Muscle of arm (tissue), 12 donors: ENCODE data around the gene KIAA2012. TPM values are rescaled to one million over a fixed set of nuclear protein-coding genes. Genes with fewer than 3 reads are reported as not detected.
"Not testable (repeated sequence)": the region's sequence is repeated elsewhere in the genome, so short reads cannot be mapped to it uniquely, and the experiment has no call there.

Source experiments
- DNase-seq: peaks from one replicate; pipeline ENCODE4 v3.0.0-alpha.2; 2013
- polyA plus RNA-seq, 12 donors: library from polyadenylated mRNA; unstranded; fragments of 120-200 nt; gene quantifications; one replicate each; pipeline ENCODE4 v1.2.1, GENCODE V29; 2013; ENCODE audit not compliant: insufficient read length in 12 of 12

The KIAA2012 gene
- polyA plus RNA-seq, 12 donors, result 0.13 to 0.81 (median 0.24) TPM; not detected in 2

DNA sequence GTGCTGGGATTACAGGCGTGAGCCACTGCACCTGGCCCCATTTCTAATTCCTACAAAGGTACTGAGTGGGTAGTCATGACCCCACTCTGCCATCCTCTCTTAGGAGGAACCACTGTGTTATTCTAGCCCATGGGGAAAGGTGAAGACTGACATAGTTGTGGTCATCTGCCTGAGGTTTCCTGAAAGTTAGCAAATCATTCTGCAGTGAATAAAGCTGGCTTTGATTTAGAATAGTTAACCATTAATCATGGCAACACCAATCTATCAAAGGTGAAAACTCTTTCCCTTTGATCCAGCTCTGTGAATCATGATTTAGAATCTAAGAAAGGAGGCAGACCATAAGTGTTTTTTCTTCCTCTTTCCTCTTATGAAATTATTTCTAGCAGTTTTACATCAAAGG is 114.5 kb downstream of the KIAA2012 start:
- no peak for DNase-seq

GRCh38 chr2:202193305-202193704 is 120.2 kb downstream of the KIAA2012 start:
- DNase-seq, result no peak

DNA sequence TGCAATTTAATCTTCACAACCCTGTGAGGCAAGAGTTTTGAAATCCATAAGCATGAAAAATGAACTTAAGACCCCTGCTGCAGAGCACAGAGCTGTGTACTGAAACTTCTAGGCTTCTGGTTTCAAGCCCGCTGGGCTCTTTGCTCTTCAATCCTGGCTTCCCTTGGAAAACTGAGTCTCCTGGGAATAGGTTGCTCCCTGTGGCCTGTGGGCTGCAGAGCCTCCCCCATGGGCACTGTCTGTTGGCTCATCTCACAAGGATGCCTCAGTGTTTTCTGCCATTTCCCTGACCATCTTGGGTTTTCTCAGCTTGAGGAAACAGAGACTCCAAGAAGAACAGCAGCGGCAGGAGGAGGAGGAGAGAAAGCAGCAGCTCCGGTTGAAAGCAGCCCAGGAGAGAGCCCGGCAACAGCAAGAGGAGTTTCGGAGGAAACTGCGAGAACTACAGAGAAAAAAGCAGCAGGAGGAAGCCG is 120.9 kb downstream of the KIAA2012 start:
- DNase-seq, result no peak

DNA sequence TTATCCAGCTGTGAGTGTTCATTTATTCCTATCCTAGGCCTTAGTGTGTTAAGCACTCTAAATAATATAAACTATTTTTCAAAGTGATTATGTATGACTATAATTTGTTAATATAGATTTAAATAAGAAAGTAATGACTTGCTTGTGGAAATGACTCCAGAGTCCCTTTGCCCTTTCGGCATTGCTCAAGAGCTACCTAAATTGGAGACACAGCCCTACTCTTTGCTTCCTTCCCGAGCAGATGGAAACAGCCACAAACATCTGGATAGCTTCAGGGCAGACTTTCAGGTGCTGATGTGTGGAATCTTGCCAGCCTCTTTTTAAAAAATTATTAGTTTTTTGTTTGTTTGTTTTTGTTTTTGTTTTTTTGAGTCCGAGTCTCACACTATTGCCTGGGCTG is 121.4 kb downstream of the KIAA2012 start:
- no peak for DNase-seq

DNA sequence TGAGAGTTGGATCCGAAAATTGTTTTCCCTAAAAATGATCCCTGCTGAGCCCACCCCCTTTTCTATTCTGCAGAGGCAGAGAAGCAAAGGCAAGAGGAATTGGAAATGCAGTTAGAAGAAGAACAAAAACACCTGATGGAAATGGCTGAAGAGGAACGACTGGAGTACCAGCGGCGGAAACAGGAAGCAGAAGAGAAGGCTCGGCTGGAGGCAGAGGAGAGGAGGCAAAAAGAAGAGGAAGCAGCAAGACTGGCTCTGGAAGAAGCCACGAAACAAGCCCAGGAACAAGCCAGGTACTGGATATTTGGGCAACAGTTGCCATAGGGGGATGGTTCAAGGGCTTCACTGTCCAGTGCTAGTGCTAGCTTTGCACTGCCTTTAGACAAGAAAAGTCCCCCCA is 123.7 kb downstream of the KIAA2012 start:
- DNase-seq, result no peak

DNA sequence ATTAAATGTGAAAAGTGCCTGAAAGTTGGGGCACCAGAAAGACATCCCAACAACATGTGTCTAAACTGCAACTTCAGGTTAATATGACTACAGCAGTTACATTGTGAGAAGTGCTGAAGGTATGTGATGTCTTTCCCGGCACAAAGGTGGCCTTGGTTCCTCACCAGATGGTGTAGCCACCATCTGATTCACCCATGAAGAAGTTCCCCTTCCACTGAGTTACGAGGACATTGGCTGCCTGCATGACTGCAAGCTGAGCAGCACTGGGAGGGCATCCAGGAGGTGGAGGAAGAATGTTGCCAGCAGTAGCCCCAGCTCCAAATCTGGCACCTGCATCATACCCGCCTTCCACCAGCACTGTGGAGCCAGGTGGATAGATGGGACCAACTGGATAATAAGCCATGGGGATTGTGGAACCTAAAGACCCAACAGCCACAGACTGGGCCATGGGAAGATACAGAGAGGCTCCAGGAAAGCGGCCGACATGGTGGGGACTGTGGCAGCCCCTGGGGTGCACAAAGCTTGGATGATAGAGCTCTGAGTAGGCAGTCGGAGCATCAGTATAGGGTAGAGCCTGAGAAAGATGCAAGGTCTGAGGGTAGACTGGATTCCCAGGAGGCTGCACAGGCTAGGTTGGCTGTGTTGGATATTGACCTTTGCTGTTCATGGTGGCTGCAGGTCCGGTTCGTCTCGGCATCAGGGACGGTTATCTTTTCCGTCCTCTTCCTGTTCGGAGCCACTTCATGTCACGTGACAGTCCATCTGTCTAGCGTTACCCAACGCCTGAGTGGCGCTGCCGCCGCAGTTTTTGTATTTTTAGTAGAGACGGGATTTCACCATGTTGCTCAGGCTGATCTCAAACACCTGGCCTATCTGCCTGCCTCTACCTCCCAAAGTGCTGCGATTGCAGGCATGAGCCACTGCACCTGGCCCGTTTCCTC is 128.4 kb downstream of the KIAA2012 start:
- no peak for DNase-seq

DNA sequence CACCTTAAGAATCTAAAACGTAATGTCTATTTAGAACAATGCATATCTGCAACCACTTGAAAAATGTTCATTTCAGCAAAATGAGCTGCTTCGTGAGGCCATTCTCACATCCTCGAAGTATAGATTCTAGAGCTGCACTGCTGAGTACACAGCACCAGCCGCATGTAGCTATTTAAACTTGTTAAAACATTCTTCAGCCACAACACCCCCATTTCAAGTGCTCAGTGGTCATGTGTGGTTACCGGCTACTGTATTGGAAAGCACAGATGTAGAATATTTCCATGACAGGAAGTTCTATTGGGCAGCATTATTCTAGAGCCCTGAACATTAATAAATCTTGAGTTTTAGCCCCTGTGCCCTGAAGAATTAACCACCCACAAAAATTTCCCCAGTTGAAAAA is 130.3 kb downstream of the KIAA2012 start:
- no peak for DNase-seq

GRCh38 chr2:202204855-202205254 is 131.8 kb downstream of the KIAA2012 start:
- DNase-seq, result no peak

- DNase-seq, result no peak
These were observed 135.5 kb downstream of the KIAA2012 start for GRCh38 chr2:202208526-202208925.

DNA sequence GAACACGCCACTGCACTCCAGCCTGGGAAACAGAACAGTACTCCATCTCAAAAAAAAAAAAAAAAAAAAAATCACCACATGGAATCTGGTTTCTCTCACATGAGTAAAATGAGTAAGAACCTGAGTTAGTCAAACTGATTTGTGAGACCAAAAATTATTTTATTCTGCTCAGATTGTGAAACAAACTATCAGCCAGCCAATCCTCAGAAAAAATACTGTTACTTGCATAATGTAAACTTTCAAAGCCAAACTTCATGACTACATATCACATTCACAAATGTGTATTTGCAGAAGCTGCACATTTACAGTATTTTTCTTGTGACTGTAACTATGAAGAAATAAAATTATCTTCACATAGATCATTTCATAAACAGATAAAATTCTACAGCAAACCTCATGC is 142.1 kb downstream of the KIAA2012 start:
- DNase-seq, result no peak

DNA sequence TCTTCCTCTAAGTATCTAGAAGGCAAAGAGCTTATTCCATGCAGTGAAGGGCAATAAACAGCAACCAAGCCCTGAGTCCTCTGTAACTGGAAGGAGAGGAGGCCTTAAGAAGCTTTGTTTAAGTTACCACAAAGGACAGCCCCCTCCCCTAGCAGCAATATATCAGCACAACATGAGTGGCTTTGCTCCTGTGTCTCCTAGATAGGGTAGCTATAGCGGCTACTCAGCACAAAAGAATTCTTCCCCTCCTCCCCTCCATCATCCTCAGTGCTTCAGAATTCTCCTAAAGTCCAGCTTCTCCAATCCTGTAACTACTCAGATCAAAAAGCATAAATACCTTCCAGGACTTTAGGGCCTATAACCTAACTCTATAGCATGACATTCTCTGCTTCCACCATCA is 148.8 kb downstream of the KIAA2012 start:
- no peak for DNase-seq

GRCh38 chr2:202237787-202238233 is 164.8 kb downstream of the KIAA2012 start:
- DNase-seq, result peak; percentile 36

GRCh38 chr2:202238234-202239197 is 165.5 kb downstream of the KIAA2012 start, which contains the start of gene SUMO1:
Gene SUMO1, minus strand, starts transcription at chr2:202238597. Its CDS starts 146 bp downstream, at chr2:202238451.
- peak; percentile 95 for DNase-seq

GRCh38 chr2:202247710-202248109 is 174.7 kb downstream of the KIAA2012 start:
- not testable (repeated sequence) for DNase-seq

DNA sequence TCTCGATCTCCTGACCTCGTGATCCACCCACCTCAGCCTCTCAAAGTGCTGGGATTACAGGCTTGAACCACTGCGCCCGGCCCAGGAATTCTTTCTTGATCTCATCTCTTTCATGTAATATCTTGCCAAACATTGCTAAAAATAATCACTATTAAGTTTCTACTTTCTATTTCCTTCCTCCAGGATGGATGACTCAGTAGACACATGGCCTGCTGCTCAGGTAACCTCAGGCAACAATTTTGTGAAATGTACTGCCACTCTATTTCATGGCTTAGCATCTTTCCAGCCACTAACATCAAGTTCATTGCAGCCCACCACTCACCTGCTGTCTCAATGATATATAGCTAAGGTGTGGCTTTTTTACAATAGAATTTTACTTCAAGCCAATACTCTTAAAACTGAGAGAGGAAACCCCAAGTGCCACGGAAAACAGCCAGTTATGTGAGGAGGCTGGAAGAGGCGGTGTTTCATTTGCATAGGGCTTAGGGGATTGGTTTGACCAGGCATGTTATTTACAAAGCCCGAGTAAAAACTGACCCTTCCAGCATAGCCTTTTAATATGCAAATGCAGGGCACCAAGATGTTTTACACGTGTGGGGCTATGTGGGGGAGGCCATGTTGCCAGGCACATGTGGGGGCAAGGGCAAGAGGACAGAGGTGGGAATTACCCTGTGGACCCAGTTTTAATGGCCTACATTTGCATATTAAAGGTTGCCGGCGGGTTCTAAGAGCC is 176.6 kb downstream of the KIAA2012 start:
- no peak for DNase-seq

DNA sequence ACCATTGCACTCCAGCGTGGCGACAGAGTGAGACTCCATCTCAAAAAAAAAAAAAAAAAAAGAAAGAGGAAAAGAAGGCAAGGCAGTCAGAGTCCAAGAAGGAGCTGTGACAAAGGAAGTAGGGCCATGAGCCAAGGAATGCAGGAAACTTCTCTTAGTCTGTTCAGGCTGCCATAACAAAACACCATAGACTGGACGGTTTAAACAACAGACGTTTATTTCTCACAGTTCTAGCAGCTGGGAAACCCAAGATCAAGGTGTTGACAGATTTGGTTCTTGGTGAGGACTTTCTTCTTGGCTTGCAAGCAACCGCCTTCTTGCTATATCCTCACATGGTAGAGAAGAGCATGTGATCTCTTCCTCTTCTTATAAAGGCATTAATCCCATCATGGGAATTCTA is 178.4 kb downstream of the KIAA2012 start:
- DNase-seq, result no peak

Other genes starting within 250 kb of the KIAA2012 start
- gene FZD7, start 39.4 kb upstream of the KIAA2012 start, polyA plus RNA-seq, result 10 to 100 TPM in 11 of 12 donors, not detected in 1; 22.3 to 35.5 (median 27.6) TPM
- gene SUMO1, start 165.3 kb downstream of the KIAA2012 start, polyA plus RNA-seq, result 100 to 1,000 TPM in 10 of 12 donors, 10 to 100 TPM in 1, not detected in 1; 88.9 to 178 (median 126) TPM
- gene NOP58, start 192.5 kb downstream of the KIAA2012 start, polyA plus RNA-seq, result 100 to 1,000 TPM in 1 of 12 donors, 10 to 100 TPM in 10, not detected in 1; 53.7 to 126 (median 73.2) TPM